ENCODE data around the gene PARD3. TPM values are rescaled to one million over a fixed set of nuclear protein-coding genes. Genes with fewer than 3 reads are reported as not detected.

The PARD3 gene
- polyA plus RNA-seq, 3 donors from 2014 or later = 0.72 TPM; not detected in 2

- H3K4me1 Mint-ChIP-seq = peaks cover 23 to 36% of the 10 kb centered on the region in 2 donors
- H3K36me3 Mint-ChIP-seq = no peaks in the 10 kb centered on the region
- H3K4me3 Mint-ChIP-seq = no peak overlapping the region
- H3K9me3 Mint-ChIP-seq = no peaks in the 10 kb centered on the region
- DNase-seq = no peak
- peaks cover 0 to 9% (median 7%) of the 10 kb centered on the region in 3 donors for H3K27me3 Mint-ChIP-seq (ENCODE audit: low read depth in 3 of 3)
- H3K27ac Mint-ChIP-seq = no peak overlapping the region
Measured at GRCh38 chr10:34200355-34200901, 614.7 kb downstream of the PARD3 start.

- no peak for DNase-seq
- no peaks in the 10 kb centered on the region for H3K36me3 Mint-ChIP-seq
- no peak overlapping the region for H3K27ac Mint-ChIP-seq
- no peak overlapping the region for H3K4me3 Mint-ChIP-seq
- H3K27me3 Mint-ChIP-seq (ENCODE audit: low read depth in 3 of 3) = peaks cover 0 to 7% (median 6%) of the 10 kb centered on the region in 3 donors
- H3K4me1 Mint-ChIP-seq = peaks cover 10 to 24% of the 10 kb centered on the region in 2 donors
- H3K9me3 Mint-ChIP-seq = no peaks in the 10 kb centered on the region
Measured at GRCh38 chr10:34198953-34199352, 616.1 kb downstream of the PARD3 start.

GRCh38 chr10:34196058-34196433 is 619.0 kb downstream of the PARD3 start:
- no peak for DNase-seq
- Mint-ChIP-seq H3K4me1 (peaks cover 5 to 11% of the 10 kb centered on the region in 2 donors), H3K27me3 (ENCODE audit: low read depth in 3 of 3) (peaks cover 0 to 7% (median 3%) of the 10 kb centered on the region in 3 donors), H3K9me3 (no peaks in the 10 kb centered on the region), H3K36me3 (no peaks in the 10 kb centered on the region), H3K27ac (no peak overlapping the region), H3K4me3 (peak overlapping the region in 1 of 5 donors; percentile 8)

GRCh38 chr10:34195364-34196057 is 619.6 kb downstream of the PARD3 start:
- peaks cover 0 to 7% (median 4%) of the 10 kb centered on the region in 3 donors for H3K27me3 Mint-ChIP-seq (ENCODE audit: low read depth in 3 of 3)
- DNase-seq = peak; percentile 19 to 29 (median 25)
- peaks cover 5 to 11% of the 10 kb centered on the region in 2 donors for H3K4me1 Mint-ChIP-seq
- no peaks in the 10 kb centered on the region for H3K36me3 Mint-ChIP-seq
- H3K27ac Mint-ChIP-seq = no peak overlapping the region
- no peaks in the 10 kb centered on the region for H3K9me3 Mint-ChIP-seq
- H3K4me3 Mint-ChIP-seq = no peak overlapping the region

- peaks cover 5 to 11% of the 10 kb centered on the region in 2 donors for H3K4me1 Mint-ChIP-seq
Measured at GRCh38 chr10:34193931-34194626, 621.0 kb downstream of the PARD3 start.

GRCh38 chr10:34192646-34193045 is 622.5 kb downstream of the PARD3 start:
- Mint-ChIP-seq H3K36me3 (no peaks in the 10 kb centered on the region), H3K9me3 (no peaks in the 10 kb centered on the region), H3K4me1 (peaks cover 5 to 11% of the 10 kb centered on the region in 2 donors), H3K4me3 (no peak overlapping the region), H3K27ac (no peak overlapping the region), H3K27me3 (ENCODE audit: low read depth in 3 of 3) (peaks cover 0 to 5% (median 4%) of the 10 kb centered on the region in 3 donors)
- DNase-seq = no peak

More at GRCh38 chr10:34193931-34194626, 621.0 kb downstream of the PARD3 start:
- no peak overlapping the region for H3K4me3 Mint-ChIP-seq
- no peak for DNase-seq
- no peaks in the 10 kb centered on the region for H3K36me3 Mint-ChIP-seq
- no peak overlapping the region for H3K27ac Mint-ChIP-seq
- peaks cover 0 to 5% (median 4%) of the 10 kb centered on the region in 3 donors for H3K27me3 Mint-ChIP-seq (ENCODE audit: low read depth in 3 of 3)
- no peaks in the 10 kb centered on the region for H3K9me3 Mint-ChIP-seq

- Mint-ChIP-seq H3K36me3 (no peaks in the 10 kb centered on the region), H3K9me3 (peaks cover 0 to 5% (median 0%) of the 10 kb centered on the region in 6 donors), H3K27ac (no peak overlapping the region), H3K27me3 (ENCODE audit: low read depth in 3 of 3) (peaks cover 0 to 3% (median 2%) of the 10 kb centered on the region in 3 donors), H3K4me1 (peaks cover 5 to 11% of the 10 kb centered on the region in 2 donors), H3K4me3 (no peak overlapping the region)
- DNase-seq = no peak
Measured at GRCh38 chr10:34191406-34191805, 623.7 kb downstream of the PARD3 start.

- Mint-ChIP-seq H3K27me3 (ENCODE audit: low read depth in 3 of 3) (peaks cover 0 to 3% (median 3%) of the 10 kb centered on the region in 3 donors), H3K27ac (no peak overlapping the region), H3K4me3 (no peak overlapping the region), H3K4me1 (peaks cover 3 to 4% of the 10 kb centered on the region in 2 donors), H3K36me3 (no peaks in the 10 kb centered on the region), H3K9me3 (peaks cover 0 to 5% (median 0%) of the 10 kb centered on the region in 6 donors)
- DNase-seq = no peak
Measured at GRCh38 chr10:34190580-34190979, 624.5 kb downstream of the PARD3 start.

GRCh38 chr10:34189830-34190229 is 625.3 kb downstream of the PARD3 start:
- Mint-ChIP-seq H3K27ac (no peak overlapping the region), H3K9me3 (peaks cover 0 to 5% (median 0%) of the 10 kb centered on the region in 6 donors), H3K4me3 (no peak overlapping the region), H3K4me1 (no peaks in the 10 kb centered on the region), H3K27me3 (ENCODE audit: low read depth in 3 of 3) (peaks cover 0 to 3% (median 3%) of the 10 kb centered on the region in 3 donors), H3K36me3 (no peaks in the 10 kb centered on the region)
- DNase-seq = no peak

- H3K27me3 Mint-ChIP-seq (ENCODE audit: low read depth in 3 of 3) = peaks cover 0 to 3% (median 3%) of the 10 kb centered on the region in 3 donors
Measured at GRCh38 chr10:34188221-34188620, 626.9 kb downstream of the PARD3 start.

GRCh38 chr10:34187201-34187600 is 627.9 kb downstream of the PARD3 start:
- H3K4me1 Mint-ChIP-seq = no peaks in the 10 kb centered on the region
- peaks cover 2 to 3% (median 3%) of the 10 kb centered on the region in 3 donors for H3K27me3 Mint-ChIP-seq (ENCODE audit: low read depth in 3 of 3)
- H3K27ac Mint-ChIP-seq = no peak overlapping the region
- DNase-seq = no peak
- no peaks in the 10 kb centered on the region for H3K36me3 Mint-ChIP-seq
- peaks cover 0 to 5% (median 0%) of the 10 kb centered on the region in 6 donors for H3K9me3 Mint-ChIP-seq
- H3K4me3 Mint-ChIP-seq = no peak overlapping the region

More at GRCh38 chr10:34188221-34188620, 626.9 kb downstream of the PARD3 start:
- no peak overlapping the region for H3K4me3 Mint-ChIP-seq
- DNase-seq = no peak
- no peaks in the 10 kb centered on the region for H3K4me1 Mint-ChIP-seq
- no peaks in the 10 kb centered on the region for H3K36me3 Mint-ChIP-seq
- peaks cover 0 to 5% (median 0%) of the 10 kb centered on the region in 6 donors for H3K9me3 Mint-ChIP-seq
- H3K27ac Mint-ChIP-seq = no peak overlapping the region

GRCh38 chr10:34186745-34187144 is 628.4 kb downstream of the PARD3 start:
- H3K27me3 Mint-ChIP-seq (ENCODE audit: low read depth in 3 of 3) = peaks cover 2 to 4% (median 3%) of the 10 kb centered on the region in 3 donors
- no peaks in the 10 kb centered on the region for H3K4me1 Mint-ChIP-seq
- H3K27ac Mint-ChIP-seq = no peak overlapping the region
- H3K9me3 Mint-ChIP-seq = peaks cover 0 to 5% (median 0%) of the 10 kb centered on the region in 6 donors
- DNase-seq = no peak
- no peak overlapping the region for H3K4me3 Mint-ChIP-seq
- no peaks in the 10 kb centered on the region for H3K36me3 Mint-ChIP-seq

GRCh38 chr10:34185998-34186397 is 629.1 kb downstream of the PARD3 start:
- H3K36me3 Mint-ChIP-seq = no peaks in the 10 kb centered on the region
- peaks cover 0 to 5% (median 0%) of the 10 kb centered on the region in 6 donors for H3K9me3 Mint-ChIP-seq
- no peak for DNase-seq
- no peaks in the 10 kb centered on the region for H3K4me1 Mint-ChIP-seq
- no peak overlapping the region for H3K27ac Mint-ChIP-seq
- peaks cover 2 to 5% (median 2%) of the 10 kb centered on the region in 3 donors for H3K27me3 Mint-ChIP-seq (ENCODE audit: low read depth in 3 of 3)
- no peak overlapping the region for H3K4me3 Mint-ChIP-seq

GRCh38 chr10:34184939-34185386 is 630.1 kb downstream of the PARD3 start:
- Mint-ChIP-seq H3K27me3 (ENCODE audit: low read depth in 3 of 3) (peaks cover 2 to 5% (median 2%) of the 10 kb centered on the region in 3 donors), H3K4me1 (no peaks in the 10 kb centered on the region), H3K27ac (no peak overlapping the region), H3K4me3 (no peak overlapping the region), H3K9me3 (peaks cover 0 to 5% (median 0%) of the 10 kb centered on the region in 6 donors), H3K36me3 (no peaks in the 10 kb centered on the region)
- DNase-seq = no peak
